ENCODE data around the gene UBR4.

The UBR4 gene

GRCh38 chr1:19138958-19139581 lies 71.0 kb downstream of the UBR4 start:
- DNase-seq (ENCODE audit: low spot score): no peak

GRCh38 chr1:19138331-19138730 lies 71.7 kb downstream of the UBR4 start:
- no peak for DNase-seq (ENCODE audit: low spot score)

GRCh38 chr1:19137158-19137557 lies 72.9 kb downstream of the UBR4 start:
- no peak for DNase-seq (ENCODE audit: low spot score)

- no peak for DNase-seq (ENCODE audit: low spot score)
Observed at GRCh38 chr1:19133360-19133759, 76.7 kb downstream of the UBR4 start.

GRCh38 chr1:19130468-19130867 lies 79.6 kb downstream of the UBR4 start:
- no peak for DNase-seq (ENCODE audit: low spot score)

- no peak for DNase-seq (ENCODE audit: low spot score)
Observed at GRCh38 chr1:19128968-19129514, 81.0 kb downstream of the UBR4 start.

- DNase-seq (ENCODE audit: low spot score): no peak
Observed at GRCh38 chr1:19124273-19124672, 85.8 kb downstream of the UBR4 start.

- no peak for DNase-seq (ENCODE audit: low spot score)
Observed at GRCh38 chr1:19123837-19124236, 86.2 kb downstream of the UBR4 start.

GRCh38 chr1:19122668-19123067 lies 87.4 kb downstream of the UBR4 start:
- DNase-seq (ENCODE audit: low spot score): no peak

- no peak for DNase-seq (ENCODE audit: low spot score)
Observed at GRCh38 chr1:19121192-19121591, 88.9 kb downstream of the UBR4 start.

- no peak for DNase-seq (ENCODE audit: low spot score)
Observed at GRCh38 chr1:19120070-19120469, 90.0 kb downstream of the UBR4 start.

- DNase-seq (ENCODE audit: low spot score): no peak
Observed at GRCh38 chr1:19115082-19115808, 94.8 kb downstream of the UBR4 start.

GRCh38 chr1:19113697-19114092 lies 96.4 kb downstream of the UBR4 start:
- peak; percentile 40 for DNase-seq (ENCODE audit: low spot score)

- no peak for DNase-seq (ENCODE audit: low spot score)
Observed at GRCh38 chr1:19112891-19113696, 97.0 kb downstream of the UBR4 start.

- no peak for DNase-seq (ENCODE audit: low spot score)
Observed at GRCh38 chr1:19110257-19110927, 99.7 kb downstream of the UBR4 start.

GRCh38 chr1:19109545-19109944 lies 100.5 kb downstream of the UBR4 start:
- DNase-seq (ENCODE audit: low spot score): no peak

GRCh38 chr1:19101244-19101643 lies 108.8 kb downstream of the UBR4 start:
- no peak for DNase-seq (ENCODE audit: low spot score)

- no peak for DNase-seq (ENCODE audit: low spot score)
Observed at GRCh38 chr1:19100028-19100427, 110.0 kb downstream of the UBR4 start.

- no peak for DNase-seq (ENCODE audit: low spot score)
Observed at GRCh38 chr1:19096990-19097389, 113.1 kb downstream of the UBR4 start.

GRCh38 chr1:19096036-19096833 lies 113.8 kb downstream of the UBR4 start:
- peak; percentile 34 for DNase-seq (ENCODE audit: low spot score)

- no peak for DNase-seq (ENCODE audit: low spot score)
Observed at GRCh38 chr1:19091196-19091953, 118.7 kb downstream of the UBR4 start.
